HG03103 (cell line): ENCODE results near the gene RUNX1.
A peak's percentile ranks its signal among the peaks of the same experiment; 100 is the strongest.

Experiments
- ATAC-seq: cut with Tn5 transposase; IDR thresholded peaks from one replicate; pipeline ENCODE4 v1.9.1; 2021; ENCODE audit warnings: low read depth; ENCODE audit not compliant: unreplicated experiment

RUNX1 gene

GRCh38 chr21:34865400-34866241 lies 183.5 kb downstream of the RUNX1 start:
- peak; percentile 88 for ATAC-seq

GRCh38 chr21:34864370-34865149 lies 184.5 kb downstream of the RUNX1 start:
- no peak for ATAC-seq

GRCh38 chr21:34862951-34863350 lies 186.2 kb downstream of the RUNX1 start:
- ATAC-seq, result no peak

GRCh38 chr21:34861258-34861657 lies 187.8 kb downstream of the RUNX1 start:
- ATAC-seq, result no peak

GRCh38 chr21:34859976-34860653 lies 189.0 kb downstream of the RUNX1 start:
- ATAC-seq, result no peak

- no peak for ATAC-seq
Measured at GRCh38 chr21:34858559-34858958, 190.5 kb downstream of the RUNX1 start.

- ATAC-seq, result no peak
Measured at GRCh38 chr21:34857874-34858273, 191.2 kb downstream of the RUNX1 start.

- ATAC-seq, result no peak
Measured at GRCh38 chr21:34857122-34857713, 191.9 kb downstream of the RUNX1 start.

- no peak for ATAC-seq
Measured at GRCh38 chr21:34852448-34852847, 196.7 kb downstream of the RUNX1 start.

GRCh38 chr21:34850166-34850690 lies 198.9 kb downstream of the RUNX1 start:
- no peak for ATAC-seq

GRCh38 chr21:34846601-34847112 lies 202.4 kb downstream of the RUNX1 start:
- no peak for ATAC-seq

GRCh38 chr21:34845521-34846451 lies 203.3 kb downstream of the RUNX1 start:
- ATAC-seq, result peak; percentile 95

- no peak for ATAC-seq
Measured at GRCh38 chr21:34844924-34845238, 204.2 kb downstream of the RUNX1 start.

- ATAC-seq, result no peak
Measured at GRCh38 chr21:34844013-34844923, 204.8 kb downstream of the RUNX1 start.

- ATAC-seq, result no peak
Measured at GRCh38 chr21:34843562-34843961, 205.5 kb downstream of the RUNX1 start.

GRCh38 chr21:34841154-34841553 lies 207.9 kb downstream of the RUNX1 start:
- ATAC-seq, result no peak

- no peak for ATAC-seq
Measured at GRCh38 chr21:34840693-34841092, 208.4 kb downstream of the RUNX1 start.
